Adipocyte (in vitro differentiated cells): ENCODE results near the gene CYP2J2.
"Not testable (repeated sequence)": the region's sequence is repeated elsewhere in the genome, so short reads cannot be mapped to it uniquely, and the experiment has no call there.

ENCODE experiments used
- DNase-seq: peaks from one replicate; pipeline ENCODE4 v3.0.0-alpha.2; 2015; ENCODE audit warnings: low read depth
- H3K27me3 ChIP-seq: replicated peaks from 2 replicates; pipeline ENCODE4 v1.7.0; 2013; ENCODE audit warnings: mild to moderate bottlenecking, low read length, moderate library complexity; ENCODE audit not compliant: control insufficient read depth, insufficient read depth
- H3K36me3 ChIP-seq: 2 replicates; pipeline ENCODE4 v1.7.0; 2013; ENCODE audit warnings: low read length, mild to moderate bottlenecking, moderate library complexity; ENCODE audit not compliant: control insufficient read depth, insufficient read depth, severe bottlenecking
- H3K4me1 ChIP-seq: 2 replicates; pipeline ENCODE4 v1.7.0; 2013; ENCODE audit warnings: mild to moderate bottlenecking, low read length, moderate library complexity; ENCODE audit not compliant: control insufficient read depth, insufficient read depth
- H3K4me3 ChIP-seq: 2 replicates; pipeline ENCODE4 v1.7.0; 2013; ENCODE audit warnings: mild to moderate bottlenecking, low read length, moderate library complexity
- H3K9ac ChIP-seq: 2 replicates; pipeline ENCODE4 v1.7.0; 2013; ENCODE audit warnings: mild to moderate bottlenecking, low read length, moderate library complexity
- H3K9me3 ChIP-seq: 2 replicates; pipeline ENCODE4 v1.7.0; 2013; ENCODE audit warnings: mild to moderate bottlenecking, low read length, moderate library complexity; ENCODE audit not compliant: control insufficient read depth

CYP2J2 gene

DNA sequence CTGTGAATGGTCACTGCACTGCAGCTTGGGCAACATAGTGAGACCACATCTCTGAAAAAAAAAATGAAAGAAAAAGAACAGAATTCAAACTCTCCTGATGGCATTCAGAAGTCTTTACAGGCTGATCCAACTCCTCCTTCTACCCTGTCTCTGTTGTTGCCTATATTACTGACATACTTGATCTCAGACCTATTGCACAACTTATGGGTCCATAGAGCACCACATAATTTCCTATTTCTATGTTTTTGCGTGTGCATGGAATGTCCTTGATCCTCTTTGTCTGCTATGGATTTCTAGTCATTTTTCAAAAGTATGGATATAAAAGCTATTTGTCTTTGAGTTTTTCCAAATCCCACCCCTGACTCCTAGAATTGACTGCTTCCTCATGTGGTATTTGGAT lies 22.4 kb upstream of the CYP2J2 start:
- Histone ChIP-seq H3K9me3 (no peaks in the 10 kb centered on the region), H3K9ac (no peak overlapping the region), H3K36me3 (no peaks in the 10 kb centered on the region), H3K27me3 (peaks cover 5% of the 10 kb centered on the region), H3K4me3 (no peak overlapping the region), H3K4me1 (no peaks in the 10 kb centered on the region)
- DNase-seq: no peak

DNA sequence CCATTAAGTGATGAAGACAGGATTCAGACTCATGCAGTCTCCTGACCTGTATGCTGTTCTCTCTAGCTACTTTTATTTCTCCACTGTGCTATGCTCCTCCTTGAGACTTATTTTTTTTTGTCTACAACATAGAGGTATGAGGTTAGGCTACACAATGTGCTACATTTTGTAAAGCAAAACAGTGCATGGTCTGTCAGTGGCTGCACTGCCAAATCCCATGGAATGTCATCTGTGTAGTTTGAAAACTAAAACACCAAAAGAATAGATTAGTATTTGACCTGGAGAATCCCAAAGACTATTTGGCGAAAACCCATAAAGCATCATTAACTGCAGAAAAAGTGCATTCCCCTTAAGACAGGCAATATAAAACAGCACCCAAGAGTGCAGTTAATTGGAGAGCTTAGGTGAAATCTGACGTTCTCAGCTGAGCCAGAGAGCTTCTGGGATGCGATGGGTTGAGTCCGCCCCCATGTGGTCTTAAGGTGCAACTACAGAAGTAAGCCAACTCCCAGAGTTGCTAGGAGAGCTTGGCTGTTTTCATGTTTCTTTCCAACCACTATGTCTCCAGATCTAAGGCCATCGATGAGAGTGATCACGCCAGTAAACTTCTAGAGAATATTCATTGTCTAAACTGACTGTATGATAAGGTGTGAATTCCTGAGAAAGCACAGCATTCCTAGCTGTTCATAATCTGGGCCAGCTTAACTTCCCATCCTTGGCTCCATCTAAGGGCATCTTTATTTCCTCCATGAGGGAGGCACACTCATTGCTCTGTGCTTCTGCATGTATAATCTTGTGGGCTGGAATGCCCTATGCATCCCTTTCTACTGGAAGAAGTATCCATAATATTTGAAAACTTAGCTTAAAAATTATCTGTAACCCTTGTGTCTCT lies 20.7 kb upstream of the CYP2J2 start:
- H3K9me3 ChIP-seq: no peaks in the 10 kb centered on the region
- DNase-seq: peak; percentile 86
- H3K4me1 ChIP-seq: no peaks in the 10 kb centered on the region
- no peak overlapping the region for H3K4me3 ChIP-seq
- H3K27me3 ChIP-seq: peaks cover 5% of the 10 kb centered on the region
- no peaks in the 10 kb centered on the region for H3K36me3 ChIP-seq
- no peak overlapping the region for H3K9ac ChIP-seq

DNA sequence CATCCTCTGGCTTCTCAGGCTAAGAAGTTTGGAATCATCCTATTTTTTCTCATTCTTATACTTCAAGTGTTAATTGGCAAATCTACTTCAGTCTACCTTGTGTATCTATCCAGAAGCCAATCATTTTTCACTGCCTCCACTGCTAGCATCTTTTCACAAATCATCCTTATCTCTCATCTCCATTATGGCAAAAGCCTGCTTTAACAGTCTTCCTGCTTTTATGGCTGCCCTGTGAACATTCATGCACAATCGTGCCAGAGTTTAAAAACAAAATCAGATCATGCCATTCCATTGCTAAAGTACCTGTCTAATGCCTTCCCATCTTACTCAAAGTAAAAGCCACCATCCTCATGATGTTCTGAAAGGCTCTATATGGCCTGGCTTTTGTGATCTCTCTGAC lies 19.2 kb upstream of the CYP2J2 start:
- no peaks in the 10 kb centered on the region for H3K9me3 ChIP-seq
- H3K27me3 ChIP-seq: peaks cover 5% of the 10 kb centered on the region
- no peak overlapping the region for H3K4me3 ChIP-seq
- no peaks in the 10 kb centered on the region for H3K4me1 ChIP-seq
- H3K36me3 ChIP-seq: no peaks in the 10 kb centered on the region
- no peak overlapping the region for H3K9ac ChIP-seq
- no peak for DNase-seq

DNA sequence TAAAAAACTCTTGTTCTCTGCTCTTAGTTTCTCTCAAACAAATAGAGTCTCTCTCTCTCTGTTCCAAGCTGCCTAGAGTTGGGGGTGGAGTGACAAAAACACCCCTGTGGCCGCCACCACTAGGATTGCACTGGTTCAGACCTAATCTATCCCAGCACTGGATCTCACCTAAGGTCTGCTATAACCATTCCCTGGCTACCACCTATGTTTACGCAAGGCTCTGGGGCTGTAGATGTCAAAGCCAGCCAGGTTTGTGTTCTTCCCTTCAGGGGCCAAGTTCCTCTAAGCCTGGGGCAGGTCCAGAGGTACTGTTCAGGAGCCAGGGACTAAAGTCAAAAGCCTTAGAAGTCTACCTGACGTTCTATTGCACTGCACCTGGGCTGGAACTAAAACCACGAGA lies 12.8 kb upstream of the CYP2J2 start:
- Histone ChIP-seq H3K27me3 (no peaks in the 10 kb centered on the region), H3K9me3 (peaks cover 11% of the 10 kb centered on the region), H3K4me1 (no peaks in the 10 kb centered on the region), H3K36me3 (no peaks in the 10 kb centered on the region), H3K9ac (no peak overlapping the region), H3K4me3 (no peak overlapping the region)
- no peak for DNase-seq

DNA sequence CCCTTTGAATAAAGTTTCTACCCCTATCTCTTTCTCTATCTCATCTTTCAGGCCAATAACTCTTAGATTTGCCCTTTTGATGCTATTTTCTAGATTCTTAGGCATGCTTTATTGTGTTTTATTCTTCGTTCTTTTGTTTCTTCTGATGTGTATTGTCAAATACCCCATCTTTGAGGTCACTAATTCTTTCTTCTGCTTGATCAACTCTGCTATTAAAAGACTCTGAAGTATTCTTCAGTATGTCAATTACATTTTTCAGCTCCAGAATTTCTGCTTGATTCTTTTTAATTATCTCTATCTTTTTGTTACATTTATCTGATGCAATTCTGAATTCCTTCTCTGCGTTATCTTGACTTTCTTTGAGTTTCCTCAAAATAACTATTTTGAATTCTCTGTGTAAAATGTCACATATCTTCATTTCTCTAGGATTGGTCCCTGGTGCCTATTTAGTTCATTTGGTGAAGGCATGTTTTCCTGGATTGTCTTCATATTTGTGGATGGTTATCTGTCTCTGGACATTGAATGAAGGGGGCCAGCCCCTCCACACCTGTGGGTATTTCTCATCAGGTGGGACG lies 11.2 kb upstream of the CYP2J2 start:
- H3K4me3 ChIP-seq: no peak overlapping the region
- peaks cover 11% of the 10 kb centered on the region for H3K9me3 ChIP-seq
- DNase-seq: no peak
- no peaks in the 10 kb centered on the region for H3K27me3 ChIP-seq
- no peaks in the 10 kb centered on the region for H3K4me1 ChIP-seq
- H3K9ac ChIP-seq: no peak overlapping the region
- H3K36me3 ChIP-seq: no peaks in the 10 kb centered on the region

DNA sequence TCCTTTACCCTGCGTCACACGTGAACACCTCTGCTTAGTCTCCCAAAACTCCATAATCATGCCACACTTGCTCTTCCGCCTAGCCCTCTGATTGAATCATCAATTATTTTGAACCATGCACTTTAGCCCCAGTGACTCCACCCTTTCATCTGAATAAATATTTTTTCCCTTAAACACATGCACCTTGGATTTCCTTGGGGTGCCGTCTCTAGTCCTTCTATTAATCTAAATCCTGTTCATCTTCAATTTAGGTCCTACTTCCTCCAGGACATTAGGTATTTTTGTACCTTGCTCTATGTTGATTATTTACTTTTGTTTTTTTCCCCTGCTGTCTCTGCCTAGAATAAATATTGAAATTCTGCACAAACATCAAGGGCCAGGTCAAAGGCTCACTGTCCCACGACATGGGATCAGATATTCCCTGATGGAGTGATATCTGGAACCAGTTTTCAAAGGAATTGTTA lies 9.8 kb upstream of the CYP2J2 start:
- no peaks in the 10 kb centered on the region for H3K27me3 ChIP-seq
- no peak overlapping the region for H3K4me3 ChIP-seq
- H3K9me3 ChIP-seq: peaks cover 11% of the 10 kb centered on the region
- no peaks in the 10 kb centered on the region for H3K36me3 ChIP-seq
- no peak overlapping the region for H3K9ac ChIP-seq
- DNase-seq: no peak
- H3K4me1 ChIP-seq: no peaks in the 10 kb centered on the region

DNA sequence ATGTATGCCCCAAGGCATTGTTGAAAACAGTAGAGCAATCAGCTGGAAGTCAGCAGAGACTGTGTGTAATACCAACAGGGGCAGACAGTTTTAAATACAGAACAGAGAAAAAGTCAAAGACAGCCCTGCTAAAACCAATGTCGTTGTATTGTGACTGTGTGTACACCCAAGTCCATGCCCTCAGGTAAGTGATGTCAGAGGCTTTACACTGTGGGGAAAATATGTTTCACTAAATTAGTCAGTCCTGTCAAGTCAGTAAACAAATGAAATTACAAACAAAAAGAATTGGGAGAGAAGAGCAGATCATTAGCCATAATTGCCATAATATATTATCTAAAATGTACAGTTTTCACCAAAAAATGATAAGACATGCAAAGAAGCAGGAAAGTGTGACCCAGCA lies 2.4 kb upstream of the CYP2J2 start:
- DNase-seq: no peak
- H3K4me3 ChIP-seq: no peak overlapping the region
- no peaks in the 10 kb centered on the region for H3K36me3 ChIP-seq
- H3K27me3 ChIP-seq: peaks cover 17% of the 10 kb centered on the region
- peaks cover 10% of the 10 kb centered on the region for H3K4me1 ChIP-seq
- peaks cover 23% of the 10 kb centered on the region for H3K9me3 ChIP-seq
- no peak overlapping the region for H3K9ac ChIP-seq

DNA sequence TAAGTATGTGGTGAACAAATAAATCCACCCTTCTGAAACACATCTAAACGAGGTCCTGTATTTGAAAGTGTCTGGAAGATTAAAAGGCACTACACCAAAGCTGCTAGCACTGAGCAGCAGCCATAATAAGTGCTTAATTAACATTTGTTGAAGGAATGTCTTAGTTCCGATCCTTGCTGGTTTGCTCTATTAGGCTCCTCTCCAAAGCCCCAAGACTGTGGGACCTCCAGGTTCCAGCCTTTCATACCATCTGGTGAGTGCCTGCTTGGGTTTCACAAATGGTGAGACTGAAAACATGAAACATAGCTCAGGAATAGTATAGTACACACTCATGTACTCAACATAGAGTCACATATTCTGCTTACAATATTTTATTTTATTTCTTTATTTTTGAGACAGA lies 640 bp upstream of the CYP2J2 start:
- H3K27me3 ChIP-seq: peaks cover 22% of the 10 kb centered on the region
- no peaks in the 10 kb centered on the region for H3K36me3 ChIP-seq
- H3K4me3 ChIP-seq: peak overlapping the region; percentile 74
- H3K9me3 ChIP-seq: peaks cover 37% of the 10 kb centered on the region
- H3K9ac ChIP-seq: no peak overlapping the region
- H3K4me1 ChIP-seq: peaks cover 10% of the 10 kb centered on the region
- no peak for DNase-seq

DNA sequence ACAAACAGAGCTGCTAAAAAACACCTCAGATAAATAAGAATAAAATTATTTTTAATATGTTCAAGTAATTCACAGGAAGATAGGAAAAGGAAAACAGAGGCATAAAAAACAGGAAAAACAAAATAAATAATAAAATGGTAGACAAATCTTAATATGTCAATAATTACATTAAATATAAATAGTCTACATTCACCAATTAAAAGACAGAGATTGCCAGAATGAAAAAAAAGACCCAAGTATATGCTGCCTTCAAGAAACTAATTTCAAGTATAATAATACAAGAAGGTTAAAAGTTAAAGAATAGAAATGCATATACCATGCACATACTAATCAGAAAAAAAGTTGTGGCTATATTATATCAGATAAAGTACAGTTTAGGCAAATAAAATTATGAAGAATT lies 1.9 kb downstream of the CYP2J2 start:
- Histone ChIP-seq H3K9ac (no peak overlapping the region), H3K9me3 (peaks cover 37% of the 10 kb centered on the region), H3K27me3 (peaks cover 29% of the 10 kb centered on the region), H3K36me3 (no peaks in the 10 kb centered on the region), H3K4me3 (no peak overlapping the region), H3K4me1 (peaks cover 10% of the 10 kb centered on the region)
- no peak for DNase-seq

DNA sequence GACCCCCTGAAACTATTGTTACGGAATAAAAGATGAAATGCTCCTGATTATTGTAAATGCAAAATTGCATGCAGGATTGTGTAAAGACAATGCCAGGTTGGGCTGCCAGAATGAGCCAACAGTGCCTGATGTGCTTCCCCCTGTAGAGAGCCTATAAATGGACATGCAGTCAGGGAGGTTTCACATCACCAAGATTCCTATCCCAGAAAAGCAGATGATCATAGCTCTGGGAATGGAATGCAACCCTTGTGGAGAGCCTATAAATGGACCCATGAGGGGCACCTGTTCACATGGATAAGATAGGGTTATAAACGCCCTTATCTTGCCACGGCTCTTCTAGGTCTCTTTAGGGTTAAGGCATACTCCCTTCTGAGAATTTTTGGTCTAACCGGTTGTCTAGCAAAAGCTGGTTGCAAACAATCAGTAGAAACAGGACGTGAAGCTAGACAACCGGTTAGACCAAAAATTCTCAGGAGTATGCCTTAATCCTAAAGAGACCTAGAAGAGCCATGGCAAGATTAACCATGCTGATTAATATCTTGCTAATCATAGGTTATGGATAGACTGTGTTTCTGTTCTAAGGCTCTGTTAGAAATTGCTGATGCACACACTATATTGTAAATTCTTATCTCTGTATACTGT lies 5.2 kb downstream of the CYP2J2 start:
- not testable (repeated sequence) for H3K4me1 ChIP-seq, DNase-seq, H3K36me3 ChIP-seq, H3K9ac ChIP-seq, H3K4me3 ChIP-seq
- Histone ChIP-seq H3K9me3 (peaks cover 37% of the 10 kb centered on the region), H3K27me3 (peaks cover 12% of the 10 kb centered on the region)

DNA sequence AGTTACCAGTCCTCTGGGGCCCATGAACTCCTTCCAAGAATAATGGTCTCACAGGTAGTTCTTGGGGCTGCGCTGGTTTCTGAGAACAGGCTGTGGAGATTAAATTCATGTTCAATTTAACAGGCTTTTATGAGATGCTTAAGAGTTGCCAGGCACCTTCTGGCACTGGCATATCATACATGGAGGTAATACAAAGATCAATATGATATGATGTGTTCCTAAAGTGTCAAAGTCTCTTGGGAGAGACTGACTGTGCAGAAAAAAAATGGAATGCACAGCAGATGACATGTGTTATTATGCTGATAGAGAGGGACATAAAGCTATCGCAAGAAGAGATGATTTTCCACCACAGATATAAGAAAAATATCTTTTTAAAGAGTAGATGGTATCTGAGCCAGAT lies 6.8 kb downstream of the CYP2J2 start:
- H3K9ac ChIP-seq: no peak overlapping the region
- H3K36me3 ChIP-seq: no peaks in the 10 kb centered on the region
- no peak for DNase-seq
- no peaks in the 10 kb centered on the region for H3K4me1 ChIP-seq
- peaks cover 22% of the 10 kb centered on the region for H3K9me3 ChIP-seq
- no peak overlapping the region for H3K4me3 ChIP-seq
- peaks cover 12% of the 10 kb centered on the region for H3K27me3 ChIP-seq
